ENCODE measurements around the gene ANKS1B. TPM values are rescaled to one million over a fixed set of nuclear protein-coding genes. Genes with fewer than 3 reads are reported as not detected.

The ANKS1B gene
- total RNA-seq, 1 donor from 2014 or later: not detected

DNA sequence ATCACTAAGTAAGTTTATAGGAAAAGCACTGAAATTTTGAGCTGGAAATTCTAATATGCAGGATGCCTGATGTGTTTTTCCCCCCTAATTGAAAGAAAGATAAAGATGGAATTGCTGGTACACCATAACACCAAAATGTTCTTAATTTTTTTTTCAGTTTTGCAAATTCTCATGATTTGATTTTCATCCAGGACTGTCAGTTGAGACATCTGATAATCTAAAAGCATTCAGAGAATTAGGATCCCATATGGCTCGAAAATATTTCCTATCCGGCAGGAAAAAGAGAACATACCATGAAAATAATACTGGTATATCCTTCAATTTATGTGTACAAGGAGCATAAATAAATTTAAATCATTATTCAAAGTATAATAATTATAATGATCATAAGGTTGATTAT, 887.6 kb downstream of the ANKS1B start:
- DNase-seq: no peak

DNA sequence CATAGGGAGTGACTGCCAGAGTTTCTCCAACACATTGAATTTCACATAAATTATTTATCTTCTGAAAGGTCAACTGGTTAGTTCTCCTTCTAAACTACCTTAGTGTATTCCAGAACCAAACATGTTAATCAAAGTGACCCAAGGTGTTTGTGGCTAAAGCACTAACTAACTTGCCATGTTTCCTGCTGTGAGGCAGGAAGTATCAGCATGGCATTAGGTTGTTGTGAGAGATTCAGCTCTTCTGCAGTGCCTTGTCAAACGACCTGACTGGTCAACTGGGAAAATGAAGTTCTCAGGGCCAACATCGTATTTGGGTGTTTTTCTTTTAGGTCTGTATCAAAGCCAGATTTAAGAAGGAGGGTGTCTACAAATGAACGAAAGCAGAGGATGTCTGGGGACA, 891.6 kb downstream of the ANKS1B start:
- no peak for DNase-seq

DNA sequence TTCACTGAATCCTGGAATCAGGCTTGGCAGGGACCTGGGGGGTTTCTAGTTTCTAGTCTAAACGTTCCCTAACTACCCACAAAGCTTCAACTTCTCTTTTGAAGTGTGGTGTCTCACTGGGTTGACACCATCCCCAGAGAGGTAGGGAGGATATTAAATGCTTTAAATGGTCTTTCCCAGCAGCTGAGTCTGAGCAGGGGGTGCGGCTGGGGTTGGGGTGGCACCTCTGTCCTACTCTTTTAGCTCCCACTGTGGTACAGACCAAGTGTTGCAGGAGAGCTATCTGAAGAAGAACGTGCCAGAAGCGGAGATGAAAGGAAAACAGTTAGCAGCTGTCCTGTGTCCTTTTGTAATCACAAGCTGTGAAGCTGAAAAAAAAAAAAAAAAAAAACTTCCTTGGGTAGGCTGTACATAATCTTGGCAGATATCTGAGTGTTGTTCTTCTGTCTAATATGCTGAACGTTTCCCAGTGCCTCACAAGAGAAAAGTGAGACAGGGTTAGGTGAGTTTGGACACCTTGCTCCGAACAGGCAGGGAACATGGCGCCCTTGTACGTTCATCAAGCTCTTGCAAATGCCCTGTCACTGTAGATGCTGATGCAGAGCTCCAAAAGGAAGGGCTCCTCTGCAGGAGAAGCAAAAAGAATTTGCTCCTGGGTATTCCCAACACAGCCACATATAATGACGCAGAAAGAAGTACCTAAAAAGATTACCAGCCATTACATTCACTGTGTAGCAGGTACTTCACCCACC, 892.5 kb downstream of the ANKS1B start:
- DNase-seq: no peak

DNA sequence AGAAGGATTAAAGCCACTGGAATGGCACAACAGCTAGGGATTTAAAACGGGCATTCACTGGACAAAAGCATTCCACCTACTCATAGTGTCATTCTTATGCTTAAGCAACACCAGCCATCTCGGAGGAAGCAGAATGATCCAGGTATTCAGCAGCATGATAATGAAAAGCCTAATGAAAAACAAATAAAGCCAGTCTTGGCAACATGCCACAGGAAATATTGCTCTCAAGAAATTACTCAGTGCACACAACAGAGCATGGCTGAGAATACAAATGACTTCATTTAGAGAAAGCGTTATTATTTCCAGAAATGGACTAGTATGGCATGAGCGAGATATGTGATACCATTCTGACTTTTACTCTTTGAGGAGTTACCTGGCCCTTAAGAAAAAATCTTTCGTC, 897.5 kb downstream of the ANKS1B start:
- peak; percentile 2 for DNase-seq

DNA sequence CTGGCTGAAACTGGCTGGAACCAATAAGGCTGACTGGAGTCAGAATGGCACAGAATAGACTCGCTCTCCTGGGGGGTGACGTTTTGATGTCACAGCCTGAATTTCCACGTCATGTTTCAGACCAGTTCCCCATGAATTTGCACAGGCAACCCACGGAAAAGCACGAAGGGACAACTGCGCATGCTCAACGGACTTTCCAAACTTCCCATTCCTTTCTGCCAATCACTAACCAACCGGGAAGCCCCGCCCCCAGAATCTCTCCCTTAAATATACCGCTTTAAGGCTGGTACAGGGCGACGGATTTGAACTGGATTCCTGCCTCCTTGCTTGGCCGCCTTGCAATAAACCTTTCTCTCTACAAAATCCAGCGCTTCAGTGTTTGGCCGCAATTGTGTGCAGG, 904.9 kb downstream of the ANKS1B start:
- DNase-seq: no peak

DNA sequence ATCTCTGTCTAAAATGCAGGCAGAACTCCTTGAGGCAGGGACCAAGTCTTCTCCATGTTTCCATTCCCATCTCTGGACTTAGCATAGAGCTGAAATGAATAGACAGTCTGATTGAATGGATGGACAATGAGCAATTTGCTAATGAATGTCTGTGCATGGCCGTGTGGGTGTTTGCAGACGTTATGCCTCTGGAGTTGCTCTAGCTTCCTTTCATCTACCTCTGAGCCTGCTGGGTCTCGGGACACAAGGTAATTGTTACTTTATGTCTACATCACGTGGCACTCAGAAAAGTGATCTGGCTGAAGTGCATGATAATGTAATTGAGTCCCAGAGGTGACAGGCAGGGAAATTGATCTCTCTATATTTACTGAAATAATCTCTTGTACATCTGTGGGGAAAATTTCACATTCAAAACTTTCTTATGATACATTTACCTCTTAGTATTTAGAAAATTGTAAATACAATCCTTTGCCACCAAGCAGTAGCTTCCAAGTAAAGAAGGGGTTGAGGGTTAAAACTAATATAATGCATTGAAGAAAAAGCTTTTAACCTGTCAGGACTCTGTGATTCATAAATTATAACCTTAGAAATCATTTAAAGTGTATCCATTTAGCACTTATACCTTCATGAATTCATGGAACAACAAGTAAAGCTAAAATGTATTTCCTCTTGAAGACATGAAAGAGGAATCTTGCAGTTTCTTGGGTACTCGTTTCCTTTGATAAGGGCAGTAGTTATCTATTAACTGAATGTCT, 915.6 kb downstream of the ANKS1B start:
- DNase-seq: no peak

DNA sequence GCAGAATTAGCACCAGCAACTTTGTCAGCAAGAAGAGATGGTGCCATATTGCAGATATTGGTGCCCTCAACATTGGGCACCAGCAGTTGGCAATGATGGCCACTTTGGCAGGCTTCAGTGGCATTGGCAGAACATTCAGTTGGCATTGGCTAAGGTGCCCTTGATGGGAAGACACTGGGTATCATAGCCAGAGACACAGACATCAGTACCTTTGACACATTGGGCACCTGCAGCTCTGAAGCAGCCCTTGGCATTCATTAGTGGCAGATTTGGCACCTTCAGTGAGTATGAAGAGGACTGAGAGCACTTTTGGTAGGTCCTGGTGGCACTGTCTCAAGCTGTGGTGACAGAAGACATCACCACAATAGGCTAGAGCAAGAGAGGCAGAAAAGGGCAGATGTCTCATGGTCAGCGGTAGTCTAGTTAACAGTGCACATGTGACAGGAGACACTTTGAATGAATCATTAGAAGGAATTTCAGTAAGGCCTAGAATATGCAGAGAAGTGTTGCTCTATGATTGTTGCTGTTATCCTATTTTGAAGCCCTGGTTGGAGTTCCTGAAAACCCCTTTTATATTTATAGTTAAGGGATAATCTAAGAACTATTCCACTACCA, 917.5 kb downstream of the ANKS1B start:
- no peak for DNase-seq

DNA sequence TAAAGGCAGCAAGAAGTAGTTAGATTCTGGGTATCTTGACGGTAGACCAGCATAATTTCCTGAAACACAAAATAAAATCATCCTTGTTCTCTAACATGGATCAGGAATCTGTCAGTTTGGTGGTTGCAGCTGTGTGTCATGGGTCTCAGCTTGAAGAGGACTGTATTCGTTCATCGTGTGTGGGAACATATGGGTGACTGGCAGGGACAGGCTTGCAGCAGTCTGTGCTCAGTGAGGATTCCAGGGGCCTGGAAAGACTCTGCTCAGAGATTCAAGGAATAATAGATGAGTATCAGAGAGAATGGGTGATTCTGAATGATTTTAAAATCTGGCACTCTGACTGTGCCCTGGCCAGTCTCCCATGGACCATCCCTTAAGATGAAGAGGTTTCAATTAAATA, 918.0 kb downstream of the ANKS1B start:
- no peak for DNase-seq

DNA sequence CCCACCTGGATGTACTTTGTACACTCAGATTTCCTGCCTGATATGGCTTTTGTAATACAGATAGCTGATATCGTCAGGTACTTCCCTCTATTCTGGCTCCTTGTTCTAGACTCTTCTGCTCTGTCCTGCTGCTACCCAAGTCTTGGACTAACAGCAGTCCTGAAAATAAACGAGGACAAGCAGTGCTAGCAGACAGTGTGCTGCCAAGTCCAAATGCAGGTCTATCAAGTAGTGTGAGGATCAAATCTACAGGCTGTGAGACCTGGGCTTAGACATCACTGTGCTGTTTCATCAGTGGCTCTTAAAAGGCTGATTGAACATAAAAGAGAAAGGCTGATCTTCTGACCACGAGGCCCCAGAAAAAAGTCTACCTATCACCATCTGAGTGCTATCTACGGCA, 921.6 kb downstream of the ANKS1B start:
- DNase-seq: no peak

GRCh38 chr12:99059824-99060511, 924.8 kb downstream of the ANKS1B start:
- no peak for DNase-seq

- DNase-seq: no peak
Observed at GRCh38 chr12:99057670-99058069, 927.1 kb downstream of the ANKS1B start.

DNA sequence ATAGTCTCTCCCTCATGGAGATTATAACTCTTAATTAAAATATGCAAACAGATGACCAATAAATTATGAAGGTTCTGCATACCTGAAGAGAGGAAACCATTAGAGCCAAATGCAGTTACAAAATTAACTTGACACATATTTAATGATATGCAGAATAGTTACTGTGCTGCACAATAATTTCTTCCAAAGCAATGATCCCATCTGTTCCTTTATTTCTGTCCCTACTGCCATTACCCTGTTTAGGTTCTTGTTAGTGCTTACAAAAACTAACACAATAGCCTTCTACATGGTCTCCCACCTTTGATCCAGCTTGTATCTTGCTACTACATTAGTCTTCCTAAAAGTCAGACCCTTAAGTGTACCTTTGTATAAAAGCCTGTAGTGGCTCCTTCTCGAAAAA, 928.5 kb downstream of the ANKS1B start:
- no peak for DNase-seq

DNA sequence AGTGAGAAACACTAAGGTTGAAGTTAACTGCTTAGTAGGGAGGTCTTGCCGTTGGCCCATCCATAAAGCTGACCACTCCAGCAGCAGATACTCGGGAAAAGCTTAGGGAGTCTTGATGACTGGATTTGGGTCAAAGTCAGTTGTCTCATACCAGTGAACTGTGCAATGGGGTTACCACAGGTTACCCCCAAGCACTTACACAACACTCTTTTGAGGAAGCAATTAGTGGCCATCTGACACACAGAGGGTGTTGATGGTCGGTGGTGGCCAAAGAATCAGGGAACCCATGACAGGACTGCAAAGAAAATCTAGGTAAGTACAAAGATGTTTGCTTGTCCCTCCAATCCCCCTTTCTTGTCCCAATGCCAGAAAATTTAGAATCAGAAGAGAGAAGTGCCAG, 929.4 kb downstream of the ANKS1B start:
- no peak for DNase-seq

DNA sequence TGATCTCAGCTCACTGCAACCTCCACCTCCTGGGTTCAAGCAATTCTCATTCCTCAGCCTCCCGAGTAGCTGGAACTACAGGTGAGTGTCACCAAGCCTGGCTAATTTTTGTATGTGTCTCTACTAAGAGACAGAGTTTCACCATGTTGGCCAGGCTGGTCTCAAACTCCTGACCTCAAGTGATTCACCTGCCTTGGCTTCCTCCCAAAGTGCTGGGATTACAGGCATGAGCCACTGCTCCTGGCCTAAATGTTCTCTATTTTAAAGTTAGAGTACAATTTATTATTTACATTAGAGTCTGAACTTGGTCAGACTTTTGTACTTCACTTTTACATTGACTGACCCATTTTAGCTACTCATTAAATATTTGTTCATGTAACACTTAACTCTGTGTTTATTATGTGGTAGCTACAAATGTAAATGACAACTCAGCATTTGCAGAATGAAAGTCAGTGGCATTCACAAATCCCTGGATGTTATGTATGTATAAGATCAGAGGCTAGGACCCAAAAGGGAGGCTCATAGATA, 930.1 kb downstream of the ANKS1B start:
- no peak for DNase-seq

GRCh38 chr12:99053616-99054362, 930.9 kb downstream of the ANKS1B start:
- no peak for DNase-seq

DNA sequence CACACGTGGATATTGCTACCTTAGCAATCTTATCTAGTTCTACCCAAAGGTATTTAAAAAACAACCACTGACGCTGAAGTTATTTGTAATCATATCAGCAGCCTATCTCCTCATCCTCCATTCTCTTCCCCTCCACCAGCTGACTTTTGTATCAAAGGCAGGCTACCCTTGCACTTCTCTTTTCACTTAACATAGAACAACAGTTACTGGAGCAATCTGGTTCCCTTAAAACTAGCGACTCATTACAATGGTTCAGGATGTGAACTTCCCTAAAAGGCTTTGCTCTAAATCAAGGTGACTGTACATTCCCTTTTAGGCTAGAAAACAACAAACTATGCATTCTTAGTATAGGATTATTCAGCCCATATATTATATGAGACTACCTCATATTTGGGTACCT, 935.0 kb downstream of the ANKS1B start:
- no peak for DNase-seq

GRCh38 chr12:99045158-99045557, 939.6 kb downstream of the ANKS1B start:
- no peak for DNase-seq

- DNase-seq: peak; percentile 77
Observed at GRCh38 chr12:99043319-99043914, 941.3 kb downstream of the ANKS1B start.

DNA sequence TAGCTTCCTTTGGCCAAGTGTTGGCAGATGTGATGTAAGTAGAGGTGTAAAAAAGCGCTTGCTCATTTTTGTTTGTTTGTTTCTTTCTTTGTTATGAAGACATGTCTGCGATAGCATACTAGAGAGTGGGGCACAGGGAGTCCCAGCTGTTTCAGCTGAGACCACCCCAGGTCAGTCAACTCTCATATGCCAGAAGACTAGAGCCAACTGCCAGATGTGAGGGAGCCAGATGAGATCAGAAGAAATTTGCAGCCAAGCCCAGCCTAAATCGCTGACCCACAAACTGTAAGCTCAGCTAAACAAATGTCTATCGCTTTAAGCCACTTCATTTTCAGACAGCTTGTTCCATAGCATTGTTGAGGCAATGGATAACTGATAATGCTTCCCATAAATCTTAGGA, 942.5 kb downstream of the ANKS1B start:
- no peak for DNase-seq

- no peak for DNase-seq
Observed at GRCh38 chr12:99039367-99040120, 945.2 kb downstream of the ANKS1B start.

DNA sequence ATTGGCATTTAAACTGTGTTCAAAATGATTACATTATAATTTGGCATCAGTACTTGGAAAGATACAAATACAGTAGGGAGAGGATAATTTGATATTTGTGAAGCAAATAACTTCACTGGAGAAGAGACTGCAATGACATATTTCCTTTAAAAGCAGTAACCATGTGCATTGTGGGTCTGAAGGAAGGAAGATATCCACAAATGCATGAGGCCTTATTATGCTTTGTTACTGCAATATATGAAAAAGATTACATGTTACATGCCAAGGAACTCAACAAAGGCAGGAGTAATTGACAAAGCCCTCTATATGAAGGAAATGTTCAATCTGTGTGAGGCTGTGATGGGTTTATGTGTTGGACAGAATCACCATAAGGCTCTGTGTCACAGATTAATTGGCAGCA, 948.2 kb downstream of the ANKS1B start:
- DNase-seq: no peak

Measured in dermis blood vessel endothelial cell (primary cell).